ENCODE results near the gene ITGAL.

Gene ITGAL

GRCh38 chr16:30541502-30542329 lies 69.2 kb downstream of the ITGAL start:
- DNase-seq (ENCODE audit: low read depth) = no peak

GRCh38 chr16:30543067-30543466 lies 70.5 kb downstream of the ITGAL start:
- DNase-seq (ENCODE audit: low read depth) = no peak

GRCh38 chr16:30546115-30546514 lies 73.6 kb downstream of the ITGAL start:
- DNase-seq (ENCODE audit: low read depth) = no peak

- no peak for DNase-seq (ENCODE audit: low read depth)
Observed at GRCh38 chr16:30548416-30549253, 76.1 kb downstream of the ITGAL start.

- DNase-seq (ENCODE audit: low read depth) = peak; percentile 52
Observed at GRCh38 chr16:30551781-30552180, 79.2 kb downstream of the ITGAL start.

GRCh38 chr16:30552956-30553355 lies 80.4 kb downstream of the ITGAL start:
- no peak for DNase-seq (ENCODE audit: low read depth)

GRCh38 chr16:30553393-30553899 lies 80.9 kb downstream of the ITGAL start:
- DNase-seq (ENCODE audit: low read depth) = no peak

- no peak for DNase-seq (ENCODE audit: low read depth)
Observed at GRCh38 chr16:30554557-30555314, 82.2 kb downstream of the ITGAL start.

- DNase-seq (ENCODE audit: low read depth) = no peak
Observed at GRCh38 chr16:30555315-30556124, 83.0 kb downstream of the ITGAL start.

GRCh38 chr16:30556125-30556473 lies 83.6 kb downstream of the ITGAL start:
- no peak for DNase-seq (ENCODE audit: low read depth)

GRCh38 chr16:30557707-30557956 lies 85.1 kb downstream of the ITGAL start:
- DNase-seq (ENCODE audit: low read depth) = no peak

GRCh38 chr16:30557957-30558788 lies 85.6 kb downstream of the ITGAL start, which contains the start of gene ZNF764:
ZNF764 (minus strand) TSS chr16:30558374; CDS start chr16:30558182, 192 bp downstream.
- peak; percentile 93 for DNase-seq (ENCODE audit: low read depth)

GRCh38 chr16:30558789-30559377 lies 86.3 kb downstream of the ITGAL start:
- DNase-seq (ENCODE audit: low read depth) = no peak

- no peak for DNase-seq (ENCODE audit: low read depth)
Observed at GRCh38 chr16:30559690-30560089, 87.1 kb downstream of the ITGAL start.

- DNase-seq (ENCODE audit: low read depth) = no peak
Observed at GRCh38 chr16:30561089-30561816, 88.7 kb downstream of the ITGAL start.

- DNase-seq (ENCODE audit: low read depth) = no peak
Observed at GRCh38 chr16:30562021-30562420, 89.5 kb downstream of the ITGAL start.

GRCh38 chr16:30565526-30565925 lies 93.0 kb downstream of the ITGAL start:
- DNase-seq (ENCODE audit: low read depth) = no peak

GRCh38 chr16:30565984-30566383 lies 93.4 kb downstream of the ITGAL start:
- no peak for DNase-seq (ENCODE audit: low read depth)

- no peak for DNase-seq (ENCODE audit: low read depth)
Observed at GRCh38 chr16:30566531-30566930, 94.0 kb downstream of the ITGAL start.

All from activated T-helper 1 cell treated with Interleukin-2 at 50 U/mL for 16 hours (primary cell).